ENCODE results near the gene VIPR1. TPM values are rescaled to one million over a fixed set of nuclear protein-coding genes. Genes with fewer than 3 reads are reported as not detected.
A peak's percentile ranks its signal among the peaks of the same experiment; 100 is the strongest.
"Not testable (repeated sequence)": the region's sequence is repeated elsewhere in the genome, so short reads cannot be mapped to it uniquely, and the experiment has no call there.

VIPR1 gene
- total RNA-seq, 1 experiment from 2014 or later, result 0.28 TPM

DNA sequence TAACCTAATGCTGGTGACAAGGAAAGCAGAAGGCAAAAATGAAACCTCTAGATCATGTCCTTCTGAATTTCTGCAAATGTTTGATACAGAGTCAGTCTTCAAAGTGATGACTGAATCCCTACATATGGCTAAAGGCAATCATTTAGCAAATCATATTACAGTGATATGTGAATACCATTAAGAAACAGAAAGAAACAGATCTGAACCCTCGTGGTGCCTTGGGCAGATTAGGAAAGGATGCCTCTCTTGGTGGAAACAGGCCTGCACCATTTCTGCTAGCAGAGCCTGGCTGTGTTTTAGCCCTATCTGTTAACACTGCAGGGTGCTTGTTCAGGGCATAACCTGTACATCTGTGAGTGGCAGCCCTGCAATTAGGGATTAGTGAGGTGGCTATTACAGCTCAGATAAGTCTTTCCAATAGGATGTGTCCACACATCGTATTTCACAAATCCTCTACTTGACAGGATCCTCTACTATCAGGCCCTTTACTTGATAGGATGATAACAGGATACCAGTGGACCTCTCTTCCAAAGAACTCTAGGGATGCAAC lies 67.2 kb downstream of the VIPR1 start:
- H3K4me1 Mint-ChIP-seq (ENCODE audit: insufficient read depth, unreplicated experiment), result no peaks in the 10 kb centered on the region
- no peak overlapping the region for H3K4me3 Mint-ChIP-seq (ENCODE audit: unreplicated experiment)
- CTCF ChIA-PET, result interaction anchor here (0.7 kb wide), 1 partner anchor 290 kb away, joined by 3 read pairs; no protein-coding TSS in a partner anchor
- no peaks in the 10 kb centered on the region for H3K27me3 Mint-ChIP-seq (ENCODE audit: insufficient read depth, unreplicated experiment)
- intact Hi-C loops (cut with micrococcal nuclease), result no loop called here
- H3K27ac Mint-ChIP-seq (ENCODE audit: low read depth, unreplicated experiment), result no peak overlapping the region
- H3K36me3 Mint-ChIP-seq (ENCODE audit: insufficient read depth, unreplicated experiment), result peaks cover 72% of the 10 kb centered on the region
- TF ChIP-seq, protein P1, sequence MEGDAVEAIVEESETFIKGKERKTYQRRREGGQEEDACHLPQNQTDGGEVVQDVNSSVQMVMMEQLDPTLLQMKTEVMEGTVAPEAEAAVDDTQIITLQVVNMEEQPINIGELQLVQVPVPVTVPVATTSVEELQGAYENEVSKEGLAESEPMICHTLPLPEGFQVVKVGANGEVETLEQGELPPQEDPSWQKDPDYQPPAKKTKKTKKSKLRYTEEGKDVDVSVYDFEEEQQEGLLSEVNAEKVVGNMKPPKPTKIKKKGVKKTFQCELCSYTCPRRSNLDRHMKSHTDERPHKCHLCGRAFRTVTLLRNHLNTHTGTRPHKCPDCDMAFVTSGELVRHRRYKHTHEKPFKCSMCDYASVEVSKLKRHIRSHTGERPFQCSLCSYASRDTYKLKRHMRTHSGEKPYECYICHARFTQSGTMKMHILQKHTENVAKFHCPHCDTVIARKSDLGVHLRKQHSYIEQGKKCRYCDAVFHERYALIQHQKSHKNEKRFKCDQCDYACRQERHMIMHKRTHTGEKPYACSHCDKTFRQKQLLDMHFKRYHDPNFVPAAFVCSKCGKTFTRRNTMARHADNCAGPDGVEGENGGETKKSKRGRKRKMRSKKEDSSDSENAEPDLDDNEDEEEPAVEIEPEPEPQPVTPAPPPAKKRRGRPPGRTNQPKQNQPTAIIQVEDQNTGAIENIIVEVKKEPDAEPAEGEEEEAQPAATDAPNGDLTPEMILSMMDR (IDR thresholded peaks at IDR 0.05; ENCODE audit: unreplicated experiment), result no peak
- H3K9me3 Mint-ChIP-seq (ENCODE audit: unreplicated experiment), result no peaks in the 10 kb centered on the region
- DNase-seq (ENCODE audit: unreplicated experiment), result no peak
- no TSS peak for BruUV-seq (replicated peaks)
- POLR2A ChIA-PET, result no interaction called here

DNA sequence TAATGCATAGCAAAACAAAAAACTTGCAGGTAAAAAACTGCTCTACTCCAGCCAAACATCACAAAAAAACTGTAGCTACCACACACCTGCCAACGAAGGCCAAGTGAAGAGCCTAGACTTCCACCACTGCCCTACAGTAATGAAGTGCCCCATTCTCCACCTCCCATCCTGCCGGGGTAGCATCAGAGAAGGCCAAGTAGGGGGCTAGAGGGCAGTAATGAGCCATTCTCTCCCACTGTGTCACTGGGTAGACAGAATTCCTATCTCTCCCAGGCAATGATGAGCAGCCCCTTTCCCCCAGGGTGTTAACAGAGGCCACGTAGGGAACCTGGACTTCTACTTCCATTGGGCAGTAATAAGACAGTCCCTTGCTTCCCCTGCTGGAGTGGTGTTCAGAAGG lies 69.8 kb downstream of the VIPR1 start:
- Mint-ChIP-seq H3K9me3 (ENCODE audit: unreplicated experiment) (peaks cover 5% of the 10 kb centered on the region), H3K4me3 (ENCODE audit: unreplicated experiment) (no peak overlapping the region), H3K27ac (ENCODE audit: low read depth, unreplicated experiment) (no peak overlapping the region), H3K27me3 (ENCODE audit: insufficient read depth, unreplicated experiment) (no peaks in the 10 kb centered on the region), H3K4me1 (ENCODE audit: insufficient read depth, unreplicated experiment) (no peaks in the 10 kb centered on the region), H3K36me3 (ENCODE audit: insufficient read depth, unreplicated experiment) (peaks cover 54% of the 10 kb centered on the region)
- intact Hi-C loops (cut with micrococcal nuclease), result no loop called here
- peak; percentile 67 for DNase-seq (ENCODE audit: unreplicated experiment)
- ChIA-PET CTCF (interaction anchor here (0.6 to 2.9 kb wide), 4 partner anchors 24 to 184 kb away, joined by 3 to 11 read pairs (median 5); no protein-coding TSS in a partner anchor), POLR2A (interaction anchor here (0.7 to 1.3 kb wide), 4 partner anchors 11 to 306 kb away, joined by 3 read pairs; partner anchors contain the start of genes NKTR and SS18L2)
- TF ChIP-seq, protein P1 (IDR thresholded peaks at IDR 0.05; ENCODE audit: unreplicated experiment), result peak; percentile 28
- BruUV-seq (replicated peaks), result no TSS peak

DNA sequence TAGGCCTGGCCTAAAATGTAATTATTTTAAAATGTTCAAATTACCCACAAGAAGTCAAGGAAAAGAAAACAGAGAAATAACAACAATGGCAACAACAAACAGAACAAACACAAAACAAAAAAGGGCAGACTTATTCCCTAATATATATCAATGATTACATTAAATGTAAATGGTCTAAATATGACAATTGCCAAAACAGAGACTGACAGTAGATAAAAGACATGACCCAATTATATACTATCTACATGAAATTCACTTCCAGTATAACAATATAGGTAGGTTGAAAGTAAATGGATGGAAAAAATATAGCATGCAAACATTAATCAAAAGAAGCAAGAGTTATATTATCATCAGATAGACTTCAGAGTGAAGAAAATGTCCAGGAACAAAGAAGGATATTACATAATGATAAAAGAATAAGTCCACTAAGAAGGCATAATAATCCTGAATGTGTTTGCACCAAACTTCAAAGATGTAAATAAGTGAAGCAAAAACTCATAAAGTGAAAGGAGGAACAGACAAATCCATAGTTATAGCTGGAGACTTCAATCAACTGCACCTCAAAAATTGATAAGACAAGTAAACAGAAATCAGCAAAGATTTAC lies 72.8 kb downstream of the VIPR1 start:
- ChIA-PET CTCF (interaction anchor here (0.7 to 2.9 kb wide), 2 partner anchors 43 to 78 kb away, joined by 3 to 8 read pairs; partner anchors contain the start of gene ZBTB47), POLR2A (interaction anchor here (0.7 to 1.2 kb wide), 4 partner anchors 15 to 228 kb away, joined by 3 to 4 read pairs (median 4); no protein-coding TSS in a partner anchor)
- TF ChIP-seq, protein P1 (IDR thresholded peaks at IDR 0.05; ENCODE audit: unreplicated experiment), result no peak
- H3K36me3 Mint-ChIP-seq (ENCODE audit: insufficient read depth, unreplicated experiment), result peaks cover 54% of the 10 kb centered on the region
- no peak for DNase-seq (ENCODE audit: unreplicated experiment)
- BruUV-seq (replicated peaks), result no TSS peak
- intact Hi-C loops (cut with micrococcal nuclease), result no loop called here
- no peak overlapping the region for H3K27ac Mint-ChIP-seq (ENCODE audit: low read depth, unreplicated experiment)
- H3K27me3 Mint-ChIP-seq (ENCODE audit: insufficient read depth, unreplicated experiment), result no peaks in the 10 kb centered on the region
- no peak overlapping the region for H3K4me3 Mint-ChIP-seq (ENCODE audit: unreplicated experiment)
- H3K4me1 Mint-ChIP-seq (ENCODE audit: insufficient read depth, unreplicated experiment), result peaks cover 8% of the 10 kb centered on the region
- H3K9me3 Mint-ChIP-seq (ENCODE audit: unreplicated experiment), result peaks cover 5% of the 10 kb centered on the region

DNA sequence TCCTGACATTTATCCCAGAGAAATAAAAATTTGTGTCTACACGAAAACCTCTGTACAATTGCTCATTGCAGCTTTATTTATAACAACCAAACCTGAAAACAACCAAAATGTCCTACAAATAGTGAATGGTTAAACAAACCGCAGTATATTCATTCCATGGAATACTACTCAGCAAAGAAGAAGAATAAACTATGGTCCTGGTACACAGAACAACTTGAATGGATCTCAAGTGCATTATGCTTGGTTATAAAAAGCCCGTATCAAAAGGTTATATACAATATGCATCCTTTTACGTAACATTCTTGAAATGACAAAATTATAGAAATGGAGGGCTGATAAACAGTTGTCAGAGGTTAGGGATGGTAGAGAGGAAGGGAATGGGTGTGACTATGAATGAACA lies 75.6 kb downstream of the VIPR1 start:
- DNase-seq (ENCODE audit: unreplicated experiment), result no peak
- H3K9me3 Mint-ChIP-seq (ENCODE audit: unreplicated experiment), result peaks cover 5% of the 10 kb centered on the region
- no peaks in the 10 kb centered on the region for H3K27me3 Mint-ChIP-seq (ENCODE audit: insufficient read depth, unreplicated experiment)
- H3K4me1 Mint-ChIP-seq (ENCODE audit: insufficient read depth, unreplicated experiment), result peaks cover 26% of the 10 kb centered on the region
- H3K36me3 Mint-ChIP-seq (ENCODE audit: insufficient read depth, unreplicated experiment), result peaks cover 40% of the 10 kb centered on the region
- H3K27ac Mint-ChIP-seq (ENCODE audit: low read depth, unreplicated experiment), result no peak overlapping the region
- no TSS peak for BruUV-seq (replicated peaks)
- intact Hi-C loops (cut with micrococcal nuclease), result no loop called here
- TF ChIP-seq, protein P1 (IDR thresholded peaks at IDR 0.05; ENCODE audit: unreplicated experiment), result no peak
- no peak overlapping the region for H3K4me3 Mint-ChIP-seq (ENCODE audit: unreplicated experiment)
- ChIA-PET POLR2A (interaction anchor here (1.0 kb wide), 1 partner anchor 12 kb away, joined by 3 read pairs; the partner anchor contains the start of gene SS18L2), CTCF (interaction anchor here (0.5 to 2.9 kb wide), 5 partner anchors 23 to 330 kb away, joined by 4 to 14 read pairs (median 5); partner anchors contain the start of genes NKTR and ZBTB47)

DNA sequence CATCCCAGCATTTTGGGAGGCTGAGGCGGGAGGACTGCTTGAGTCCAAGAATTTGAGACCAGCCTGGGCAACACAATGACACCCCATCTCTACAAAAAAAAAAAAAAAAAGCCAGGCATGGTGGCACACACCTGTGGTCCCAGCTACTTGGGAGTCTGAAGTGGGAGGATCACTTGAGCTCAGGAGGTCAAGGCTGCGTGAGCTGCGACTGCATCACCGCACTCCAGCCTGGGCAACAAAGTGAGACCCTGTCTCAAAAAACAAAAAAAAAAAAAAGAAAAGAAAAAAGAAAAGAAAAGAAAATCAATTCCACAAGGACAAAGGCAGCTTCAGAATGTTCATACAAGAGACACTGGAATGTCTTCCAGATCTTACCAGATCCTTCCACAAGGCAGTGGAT lies 76.9 kb downstream of the VIPR1 start:
- POLR2A ChIA-PET, result interaction anchor here (1.0 kb wide), 1 partner anchor 11 kb away, joined by 3 read pairs; the partner anchor contains the start of gene SS18L2
- H3K27ac Mint-ChIP-seq (ENCODE audit: low read depth, unreplicated experiment); H3K9me3 Mint-ChIP-seq (ENCODE audit: unreplicated experiment); intact Hi-C loops (cut with micrococcal nuclease); H3K27me3 Mint-ChIP-seq (ENCODE audit: insufficient read depth, unreplicated experiment); DNase-seq (ENCODE audit: unreplicated experiment); BruUV-seq (replicated peaks): not testable (repeated sequence)
- H3K4me3 Mint-ChIP-seq (ENCODE audit: unreplicated experiment), result peak overlapping the region; percentile 78
- H3K4me1 Mint-ChIP-seq (ENCODE audit: insufficient read depth, unreplicated experiment), result peaks cover 29% of the 10 kb centered on the region
- CTCF ChIA-PET, result interaction anchor here (0.6 to 1.3 kb wide), 6 partner anchors 11 to 173 kb away, joined by 3 to 5 read pairs (median 4); partner anchors contain the start of genes NKTR and SS18L2
- peaks cover 30% of the 10 kb centered on the region for H3K36me3 Mint-ChIP-seq (ENCODE audit: insufficient read depth, unreplicated experiment)

All from MCF 10A (cell line).